Mammary epithelial cell (primary cell): Measurements from ENCODE around the gene SORBS2.

Source experiments
- CTCF ChIP-seq, 2 donors: IDR thresholded peaks in 1 of 2; conservative IDR thresholded peaks in 1 of 2; 2 replicates each; pipeline ENCODE4 v1.5.1; 2011 to 2012; ENCODE audit warnings: inconsistent platforms in 2 of 2, low read length in 2 of 2, mild to moderate bottlenecking in 2 of 2, control low read depth in 1 of 2, low read depth in 1 of 2; ENCODE audit not compliant: insufficient read depth in 1 of 2; ENCODE audit errors: extremely low read depth in 1 of 2
- EZH2 ChIP-seq: IDR thresholded peaks from 2 replicates; pipeline ENCODE4 v1.6.1; 2012; ENCODE audit warnings: low read length, inconsistent platforms, borderline replicate concordance

- TF ChIP-seq CTCF (conservative IDR thresholded peaks at IDR 0.05 in 1 of 2, IDR thresholded peaks at IDR 0.05 in 1 of 2; ENCODE audit: extremely low read depth in 1 of 2, insufficient read depth in 1 of 2, low read depth in 1 of 2, low read length in 2 of 2) (no peak), EZH2 (no peak)
These were observed 94.6 kb downstream of the SORBS2 start for GRCh38 chr4:185717377-185717741.
